Thyroid gland (tissue), 4 donors: ENCODE data around the gene BAHCC1.

ENCODE experiments used
- CTCF ChIP-seq, 6 experiments: fragments of 200-600 bp in 3 of 6; fragments of 450-650 bp in 3 of 6; sonication (generic) in 3 of 6; IDR thresholded peaks; one replicate each; pipeline ENCODE4 v1.5.1; 2016 to 2019; ENCODE audit warnings: antibody characterized with exemption in 6 of 6, mild to moderate bottlenecking in 2 of 6, inconsistent platforms in 1 of 6, moderate library complexity in 1 of 6
- POLR2A ChIP-seq, 2 donors: fragments of 450-650 bp; IDR thresholded peaks; one replicate each; pipeline ENCODE4 v1.6.1; 2017; ENCODE audit warnings: antibody characterized with exemption in 2 of 2, mild to moderate bottlenecking in 2 of 2, moderate library complexity in 1 of 2

DNA sequence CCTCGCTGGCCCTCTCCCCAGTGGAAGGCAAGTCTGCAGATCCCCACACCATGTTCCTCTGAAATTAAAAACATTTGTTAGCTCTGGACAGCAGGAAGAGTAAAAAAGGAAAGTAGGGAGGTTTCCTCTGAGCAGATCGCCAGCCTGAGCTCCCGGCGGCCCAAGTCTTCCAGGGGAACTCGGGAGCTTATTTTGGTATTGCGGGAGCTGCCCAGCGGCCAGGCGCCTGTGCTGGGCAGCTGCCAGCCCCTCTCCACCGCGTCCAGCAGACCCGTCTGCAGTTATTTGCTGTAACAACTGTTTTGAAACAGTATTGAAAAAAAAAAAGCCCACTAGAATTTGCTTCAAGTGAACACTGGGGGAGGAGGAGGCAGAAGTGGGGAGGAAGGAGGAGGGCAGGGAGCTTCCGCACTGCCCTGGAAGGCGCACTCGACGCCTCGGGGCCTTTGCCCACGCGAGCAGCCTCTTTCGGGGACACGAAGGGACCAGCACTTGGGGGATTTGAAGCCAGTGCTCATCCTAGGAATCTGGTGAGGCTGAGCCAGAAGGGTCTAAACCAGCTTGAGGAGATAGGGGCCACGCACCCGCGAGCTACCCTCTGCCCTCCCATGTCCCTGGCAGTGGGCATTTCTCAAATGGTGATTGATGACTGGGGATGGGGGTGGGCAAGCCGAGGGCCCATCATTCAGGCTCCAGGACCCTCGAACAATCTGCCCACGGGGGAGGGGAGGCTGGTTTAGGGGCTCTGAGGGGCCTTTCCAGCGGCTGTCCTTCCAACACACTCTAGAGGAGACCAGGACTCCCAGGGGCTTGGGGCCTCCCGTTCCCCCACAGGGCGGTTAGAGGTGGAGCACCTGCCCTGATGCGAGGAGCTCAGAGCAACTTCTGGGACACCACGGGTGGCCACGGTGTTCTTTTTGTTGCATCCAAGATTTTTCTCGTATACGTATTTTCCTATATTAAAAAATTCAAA is 3.0 kb upstream of the BAHCC1 start:
- no peak for TF ChIP-seq CTCF (IDR thresholded peaks at IDR 0.05)
- TF ChIP-seq POLR2A (IDR thresholded peaks at IDR 0.05) = peak; percentile 15 to 78
